ENCODE data around the gene GOSR2. TPM values are rescaled to one million over a fixed set of nuclear protein-coding genes. Genes with fewer than 3 reads are reported as not detected.
"Not testable (repeated sequence)": the region's sequence is repeated elsewhere in the genome, so short reads cannot be mapped to it uniquely, and the experiment has no call there.

Gene GOSR2
- total RNA-seq, 2 donors from 2014 or later, result 49.5 to 49.8 TPM

- ATAC-seq; intact Hi-C loops (cut with DNase I, micrococcal nuclease); DNase-seq: not testable (repeated sequence)
Measured at GRCh38 chr17:46921962-46922361, 998 bp upstream of the GOSR2 start.

- intact Hi-C loops (cut with DNase I, micrococcal nuclease), result no loop called here
- no peak for DNase-seq
- ATAC-seq, result peak; percentile 11
Measured at GRCh38 chr17:46922487-46922803, 515 bp upstream of the GOSR2 start.

- ATAC-seq (no peak), DNase-seq (no peak)
- intact Hi-C loops (cut with DNase I, micrococcal nuclease), result no loop called here
Measured at GRCh38 chr17:46925185-46925868, 2.4 kb downstream of the GOSR2 start.

- ATAC-seq (peak; percentile 89), DNase-seq (no peak)
- intact Hi-C loops (cut with DNase I, micrococcal nuclease), result no loop called here
Measured at GRCh38 chr17:46928467-46929261, 5.7 kb downstream of the GOSR2 start.

GRCh38 chr17:46929413-46929812 lies 6.5 kb downstream of the GOSR2 start:
- intact Hi-C loops (cut with DNase I, micrococcal nuclease), result no loop called here
- ATAC-seq (peak; percentile 43), DNase-seq (no peak)

- intact Hi-C loops (cut with DNase I, micrococcal nuclease), result no loop called here
Measured at GRCh38 chr17:46930051-46930450, 7.1 kb downstream of the GOSR2 start.

GRCh38 chr17:46931596-46931995 lies 8.6 kb downstream of the GOSR2 start:
- intact Hi-C loops (cut with DNase I, micrococcal nuclease), result no loop called here
- DNase-seq, result no peak
- ATAC-seq, result no peak

More at GRCh38 chr17:46930051-46930450, 7.1 kb downstream of the GOSR2 start:
- no peak for DNase-seq
- ATAC-seq, result no peak

GRCh38 chr17:46935658-46936266 lies 12.8 kb downstream of the GOSR2 start:
- DNase-seq (no peak), ATAC-seq (peak; percentile 94)
- intact Hi-C loops (cut with DNase I, micrococcal nuclease), result no loop called here

GRCh38 chr17:46940692-46941404 lies 17.9 kb downstream of the GOSR2 start:
- peak; percentile 70 for ATAC-seq
- intact Hi-C loops (cut with DNase I, micrococcal nuclease), result no loop called here
- peak; percentile 47 to 79 for DNase-seq

- peak; percentile 74 for ATAC-seq
- DNase-seq, result peak in 1 of 2 donors; percentile 76
- intact Hi-C loops (cut with DNase I, micrococcal nuclease), result no loop called here
Measured at GRCh38 chr17:46942441-46943217, 19.7 kb downstream of the GOSR2 start.

GRCh38 chr17:46943218-46943500 lies 20.2 kb downstream of the GOSR2 start:
- DNase-seq (no peak), ATAC-seq (peak; percentile 2)
- intact Hi-C loops (cut with DNase I, micrococcal nuclease), result no loop called here

- ATAC-seq (peak; percentile 15), DNase-seq (peak in 1 of 2 donors; percentile 24)
- intact Hi-C loops (cut with DNase I, micrococcal nuclease), result no loop called here
Measured at GRCh38 chr17:46943501-46944393, 20.8 kb downstream of the GOSR2 start.

GRCh38 chr17:46944931-46945330 lies 22.0 kb downstream of the GOSR2 start:
- intact Hi-C loops (cut with DNase I, micrococcal nuclease), result no loop called here
- ATAC-seq, result peak; percentile 5
- no peak for DNase-seq

GRCh38 chr17:46947216-46947615 lies 24.3 kb downstream of the GOSR2 start:
- intact Hi-C loops (cut with DNase I, micrococcal nuclease), result no loop called here
- no peak for ATAC-seq
- DNase-seq, result no peak

- DNase-seq, result no peak
- no peak for ATAC-seq
- intact Hi-C loops (cut with DNase I, micrococcal nuclease), result no loop called here
Measured at GRCh38 chr17:46948544-46948943, 25.6 kb downstream of the GOSR2 start.

- DNase-seq (no peak), ATAC-seq (no peak)
- intact Hi-C loops (cut with DNase I, micrococcal nuclease), result no loop called here
Measured at GRCh38 chr17:46949291-46950174, 26.6 kb downstream of the GOSR2 start.

Measured in left colon (tissue), 2 donors.